Right renal cortex interstitium (tissue), 3 donors: ENCODE measurements around the gene INSIG1. TPM values are rescaled to one million over a fixed set of nuclear protein-coding genes. Genes with fewer than 3 reads are reported as not detected.
A peak's percentile ranks its signal among the peaks of the same experiment; 100 is the strongest.

Experiments
- DNase-seq, 3 donors: peaks; one replicate each; pipeline ENCODE4 v3.0.0-alpha.2; 2013; ENCODE audit warnings: low read depth in 3 of 3, low spot score in 2 of 3
- polyA plus RNA-seq, 3 donors: library from polyadenylated mRNA; unstranded; fragments of 120-200 nt; gene quantifications; one replicate each; pipeline ENCODE4 v1.2.1, GENCODE V29; 2013; ENCODE audit not compliant: insufficient read length in 3 of 3

The INSIG1 gene
- polyA plus RNA-seq, 3 donors = 30.3 to 36.7 (median 31.1) TPM

GRCh38 chr7:155344270-155344617, 46.6 kb downstream of the INSIG1 start:
- DNase-seq = no peak

- peak; percentile 47 to 63 (median 48) for DNase-seq
Measured at GRCh38 chr7:155344618-155345433, 47.1 kb downstream of the INSIG1 start.

GRCh38 chr7:155345490-155345889, 47.8 kb downstream of the INSIG1 start:
- DNase-seq = no peak

- no peak for DNase-seq
Measured at GRCh38 chr7:155346285-155346684, 48.6 kb downstream of the INSIG1 start.

GRCh38 chr7:155348806-155349205, 51.1 kb downstream of the INSIG1 start:
- DNase-seq = no peak

GRCh38 chr7:155349601-155350331, 52.1 kb downstream of the INSIG1 start:
- DNase-seq = no peak

- no peak for DNase-seq
Measured at GRCh38 chr7:155351120-155351870, 53.6 kb downstream of the INSIG1 start.

GRCh38 chr7:155352076-155352752, 54.5 kb downstream of the INSIG1 start:
- no peak for DNase-seq

GRCh38 chr7:155352753-155353115, 55.1 kb downstream of the INSIG1 start:
- no peak for DNase-seq

GRCh38 chr7:155353256-155353897, 55.7 kb downstream of the INSIG1 start:
- DNase-seq = no peak

- DNase-seq = no peak
Measured at GRCh38 chr7:155354371-155355048, 56.8 kb downstream of the INSIG1 start.

GRCh38 chr7:155355176-155355575, 57.5 kb downstream of the INSIG1 start:
- DNase-seq = no peak

- no peak for DNase-seq
Measured at GRCh38 chr7:155355745-155356144, 58.1 kb downstream of the INSIG1 start.

- no peak for DNase-seq
Measured at GRCh38 chr7:155356323-155357105, 58.8 kb downstream of the INSIG1 start.

GRCh38 chr7:155357573-155358041, 59.9 kb downstream of the INSIG1 start:
- no peak for DNase-seq

- no peak for DNase-seq
Measured at GRCh38 chr7:155358066-155358947, 60.6 kb downstream of the INSIG1 start.

- DNase-seq = no peak
Measured at GRCh38 chr7:155358948-155359712, 61.5 kb downstream of the INSIG1 start.
